Esophagus muscularis mucosa (tissue), 3 donors: Measurements from ENCODE around the gene FCRLB.

Source experiments
- POLR2AphosphoS5 ChIP-seq, 2 donors: sonication (generic); formaldehyde crosslinking; IDR thresholded peaks; one replicate each; pipeline ENCODE4 v1.6.1; 2017; ENCODE audit warnings: antibody characterized with exemption in 2 of 2
- TF ChIP-seq, protein P1 (sequence below), 3 experiments: fragments of 200-600 bp in 2 of 3; fragments of 450-650 bp in 1 of 3; sonication (generic) in 2 of 3; IDR thresholded peaks; one replicate each; pipeline ENCODE4 v1.5.1; 2017 to 2019; ENCODE audit warnings: antibody characterized with exemption in 3 of 3, mild to moderate bottlenecking in 2 of 3, moderate library complexity in 1 of 3

DNA sequence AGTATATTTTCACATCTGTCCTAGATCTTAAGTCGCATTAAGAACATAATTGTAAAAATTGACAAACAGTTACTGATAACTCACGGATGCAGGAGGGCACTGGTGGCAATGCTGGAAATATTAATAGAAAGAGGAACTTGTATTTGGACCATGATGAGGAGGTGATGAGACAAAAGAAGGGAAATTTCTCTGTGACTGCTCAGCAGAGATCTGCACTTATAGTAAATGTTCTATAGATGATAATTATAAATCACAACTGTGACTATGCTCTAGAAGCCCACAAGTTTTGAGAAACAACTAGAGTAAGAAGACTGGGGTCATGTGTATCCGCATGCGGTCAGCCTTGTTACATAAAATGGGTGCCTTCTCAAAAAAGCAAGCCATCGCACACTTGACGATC is 19.6 kb downstream of the FCRLB start:
- TF ChIP-seq, protein P1, sequence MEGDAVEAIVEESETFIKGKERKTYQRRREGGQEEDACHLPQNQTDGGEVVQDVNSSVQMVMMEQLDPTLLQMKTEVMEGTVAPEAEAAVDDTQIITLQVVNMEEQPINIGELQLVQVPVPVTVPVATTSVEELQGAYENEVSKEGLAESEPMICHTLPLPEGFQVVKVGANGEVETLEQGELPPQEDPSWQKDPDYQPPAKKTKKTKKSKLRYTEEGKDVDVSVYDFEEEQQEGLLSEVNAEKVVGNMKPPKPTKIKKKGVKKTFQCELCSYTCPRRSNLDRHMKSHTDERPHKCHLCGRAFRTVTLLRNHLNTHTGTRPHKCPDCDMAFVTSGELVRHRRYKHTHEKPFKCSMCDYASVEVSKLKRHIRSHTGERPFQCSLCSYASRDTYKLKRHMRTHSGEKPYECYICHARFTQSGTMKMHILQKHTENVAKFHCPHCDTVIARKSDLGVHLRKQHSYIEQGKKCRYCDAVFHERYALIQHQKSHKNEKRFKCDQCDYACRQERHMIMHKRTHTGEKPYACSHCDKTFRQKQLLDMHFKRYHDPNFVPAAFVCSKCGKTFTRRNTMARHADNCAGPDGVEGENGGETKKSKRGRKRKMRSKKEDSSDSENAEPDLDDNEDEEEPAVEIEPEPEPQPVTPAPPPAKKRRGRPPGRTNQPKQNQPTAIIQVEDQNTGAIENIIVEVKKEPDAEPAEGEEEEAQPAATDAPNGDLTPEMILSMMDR (IDR thresholded peaks at IDR 0.05) = no peak
- TF ChIP-seq POLR2AphosphoS5 (IDR thresholded peaks at IDR 0.05) = no peak
